Stimulated activated CD8-positive, alpha-beta memory T cell treated with anti-CD3 and anti-CD28 coated beads, Interleukin-12 subunit alpha, Interleukin-12 subunit beta, amount 100 ng/mL, for 1 hour (primary cell): Measurements from ENCODE around the gene SAP130.
"Not testable (repeated sequence)": the region's sequence is repeated elsewhere in the genome, so short reads cannot be mapped to it uniquely, and the experiment has no call there.

Source experiments
- DNase-seq: peaks from one replicate; pipeline ENCODE4 v3.0.0-alpha.2; 2020; ENCODE audit warnings: low read depth

Gene SAP130

DNA sequence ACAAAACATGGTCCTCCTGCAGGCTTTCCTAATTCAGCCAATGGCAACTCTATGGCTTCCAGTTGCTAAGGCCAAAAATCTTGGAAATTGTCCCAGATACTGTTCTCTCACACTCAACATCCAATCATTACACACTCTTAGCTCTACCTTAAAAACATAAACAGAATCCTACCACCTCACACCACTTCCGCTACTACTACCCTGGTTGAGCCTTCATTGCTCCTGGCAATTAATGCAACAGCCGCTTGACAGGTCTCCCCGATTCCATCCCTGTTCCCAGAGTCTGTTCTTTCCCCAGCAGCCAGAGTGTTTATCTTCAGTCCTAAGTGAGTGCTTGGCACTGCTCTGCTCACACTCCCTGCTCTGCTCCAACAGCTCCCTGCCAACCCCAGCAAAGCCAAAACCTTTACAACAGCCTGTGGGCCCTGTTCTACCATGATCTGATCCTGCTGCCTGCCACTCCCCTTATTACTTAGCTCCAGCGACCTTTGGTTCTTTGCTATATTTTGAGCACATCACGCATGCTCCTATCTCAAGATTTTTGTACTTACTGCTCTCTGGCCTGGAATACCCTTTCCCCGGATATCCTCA is 74.6 kb downstream of the SAP130 start:
- no peak for DNase-seq

DNA sequence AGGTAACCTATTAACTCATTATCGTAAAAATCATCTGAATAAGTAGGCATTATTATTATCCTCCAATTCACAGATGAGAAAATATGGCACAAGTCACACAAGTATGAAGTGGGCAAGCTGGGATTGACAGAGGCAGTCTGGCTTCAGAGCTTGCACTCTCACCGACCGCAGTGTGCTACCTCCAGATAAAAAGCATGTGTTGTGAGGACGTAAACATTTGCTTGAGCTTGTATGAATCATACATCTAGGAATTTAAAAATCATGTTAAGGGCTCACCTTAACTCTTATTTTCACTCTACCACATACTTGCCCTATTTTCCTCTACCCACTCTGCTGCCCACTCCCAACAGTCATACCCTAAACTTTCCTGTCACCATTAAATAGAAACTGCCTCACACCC is 76.8 kb downstream of the SAP130 start:
- no peak for DNase-seq

DNA sequence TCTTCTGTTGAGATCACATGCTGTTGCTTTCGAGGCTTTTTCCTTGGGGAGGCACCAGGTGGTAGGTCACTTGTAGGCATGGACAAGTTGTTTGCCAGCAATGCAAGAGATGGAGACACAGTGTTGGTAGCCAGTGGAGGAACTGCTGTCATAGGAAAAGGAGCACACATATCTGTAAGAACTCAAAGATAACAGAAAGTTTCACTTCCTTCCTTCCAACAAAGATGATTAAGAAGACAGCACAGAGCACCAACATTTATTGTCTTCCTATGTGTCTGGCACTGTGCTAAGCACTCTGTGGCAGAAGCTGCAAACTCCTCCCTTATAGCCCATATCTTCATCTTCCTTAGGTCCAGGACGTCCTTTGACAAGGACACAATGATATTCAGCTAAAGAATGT is 77.6 kb downstream of the SAP130 start:
- no peak for DNase-seq

DNA sequence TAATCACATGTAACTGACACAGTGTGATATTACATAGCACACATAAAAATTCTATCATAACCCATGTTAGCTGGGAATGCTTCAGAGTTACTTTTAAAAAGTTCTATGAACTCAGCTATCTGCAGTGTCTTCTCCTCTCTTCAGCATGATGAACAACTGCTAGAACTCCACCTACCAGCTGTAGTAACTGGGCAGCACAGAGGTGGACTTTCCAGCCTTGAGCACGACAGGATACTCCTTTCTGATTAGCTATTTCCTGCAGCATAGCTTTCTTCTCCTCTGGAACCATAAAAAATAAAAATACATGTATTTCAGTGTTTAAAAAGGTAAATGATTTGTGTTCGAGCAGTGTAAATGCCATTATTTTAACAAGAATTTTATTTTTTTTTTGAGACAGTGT is 82.6 kb downstream of the SAP130 start:
- DNase-seq = no peak

DNA sequence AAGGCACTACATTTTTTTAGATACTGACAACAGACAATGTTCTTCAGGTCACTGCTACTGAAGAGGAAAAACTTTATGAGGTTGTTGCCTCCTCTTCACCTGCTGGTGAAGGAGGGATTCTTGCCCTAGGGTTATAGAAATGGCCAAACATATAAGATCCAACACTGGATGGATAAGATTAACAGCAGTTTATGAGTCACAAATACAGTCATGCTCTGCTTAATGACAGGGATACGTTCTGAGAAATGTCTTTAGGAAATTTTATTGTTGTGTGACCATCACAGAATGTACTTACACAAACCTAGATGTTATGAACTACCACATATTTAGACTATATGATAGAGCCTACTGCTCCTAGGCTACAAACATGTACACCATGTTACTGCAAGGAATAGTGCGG is 84.7 kb downstream of the SAP130 start:
- no peak for DNase-seq

DNA sequence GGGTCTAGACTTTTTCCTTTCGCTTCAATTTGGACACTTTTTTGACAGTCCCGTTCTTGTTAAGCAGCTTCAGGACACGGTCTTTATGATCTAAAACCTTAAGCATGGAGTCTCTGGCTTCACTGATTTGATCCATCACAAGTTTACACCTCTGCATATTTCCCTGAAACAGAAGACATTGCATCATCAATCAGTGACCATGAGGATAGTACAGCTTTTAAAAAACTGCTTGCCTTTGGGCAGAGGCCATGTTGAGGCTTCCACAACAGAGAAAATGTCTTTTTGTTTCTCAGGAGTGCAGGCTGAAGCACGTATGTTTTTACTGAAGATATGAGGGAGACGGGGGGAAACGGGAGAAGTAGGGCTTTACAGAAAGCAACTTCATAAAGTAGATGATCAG is 85.9 kb downstream of the SAP130 start:
- DNase-seq = no peak

DNA sequence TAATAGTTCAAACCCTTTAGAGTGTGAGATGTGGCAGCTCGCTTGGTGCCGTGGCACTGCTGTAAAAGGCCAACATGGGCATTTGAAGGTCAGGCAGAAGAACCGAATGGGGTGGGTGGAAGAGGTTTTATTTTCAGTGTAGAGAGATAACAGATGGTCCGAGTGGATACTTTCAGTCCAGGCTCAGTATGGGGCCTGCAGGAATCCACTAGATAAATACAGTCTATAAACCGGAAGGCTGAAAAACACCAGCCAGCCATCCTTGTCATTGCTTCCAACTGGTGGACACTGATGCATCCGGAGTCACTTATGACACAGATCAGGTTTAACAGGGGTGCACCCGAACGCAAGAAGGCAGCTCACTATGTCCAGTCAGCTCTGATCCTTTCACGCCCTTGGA is 86.4 kb downstream of the SAP130 start:
- DNase-seq = no peak

DNA sequence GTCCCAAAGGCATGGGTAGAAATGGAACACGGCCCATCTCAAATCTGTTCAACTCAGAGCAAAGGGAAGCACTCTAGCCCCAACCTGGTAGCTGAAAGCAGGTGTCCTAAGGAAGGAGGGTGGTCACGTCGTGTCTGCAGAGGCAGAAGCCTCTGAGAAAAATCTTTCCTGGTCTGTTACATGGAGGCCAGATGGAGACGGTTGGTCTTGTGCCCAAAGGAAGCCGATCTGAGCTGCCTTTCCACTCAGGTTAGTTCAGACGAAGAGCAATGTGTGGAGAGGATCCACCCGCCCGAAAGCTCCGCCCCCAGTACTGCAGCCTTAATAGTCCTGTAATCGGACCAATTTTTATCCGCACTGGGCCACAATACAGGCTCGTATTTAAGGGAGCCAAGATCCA is 87.2 kb downstream of the SAP130 start:
- no peak for DNase-seq

DNA sequence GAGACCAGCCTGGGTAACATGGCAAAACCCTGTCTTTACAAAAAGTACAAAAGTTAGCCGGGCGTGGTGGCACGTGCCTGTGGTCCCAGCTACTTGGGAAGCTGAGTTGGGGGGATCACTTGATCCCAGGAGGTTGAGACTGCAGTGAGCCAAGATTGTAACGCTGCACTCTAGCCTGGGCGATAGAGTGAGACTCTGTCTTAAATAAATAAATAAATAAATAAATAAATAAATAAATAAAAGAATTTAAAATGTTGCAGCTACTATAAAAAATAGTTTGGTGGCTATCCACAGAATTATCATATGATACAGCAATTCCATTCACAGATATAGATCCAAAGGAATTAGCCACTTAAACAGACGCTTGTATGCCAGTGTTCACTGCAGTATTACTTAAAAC is 92.5 kb downstream of the SAP130 start:
- DNase-seq = no peak

DNA sequence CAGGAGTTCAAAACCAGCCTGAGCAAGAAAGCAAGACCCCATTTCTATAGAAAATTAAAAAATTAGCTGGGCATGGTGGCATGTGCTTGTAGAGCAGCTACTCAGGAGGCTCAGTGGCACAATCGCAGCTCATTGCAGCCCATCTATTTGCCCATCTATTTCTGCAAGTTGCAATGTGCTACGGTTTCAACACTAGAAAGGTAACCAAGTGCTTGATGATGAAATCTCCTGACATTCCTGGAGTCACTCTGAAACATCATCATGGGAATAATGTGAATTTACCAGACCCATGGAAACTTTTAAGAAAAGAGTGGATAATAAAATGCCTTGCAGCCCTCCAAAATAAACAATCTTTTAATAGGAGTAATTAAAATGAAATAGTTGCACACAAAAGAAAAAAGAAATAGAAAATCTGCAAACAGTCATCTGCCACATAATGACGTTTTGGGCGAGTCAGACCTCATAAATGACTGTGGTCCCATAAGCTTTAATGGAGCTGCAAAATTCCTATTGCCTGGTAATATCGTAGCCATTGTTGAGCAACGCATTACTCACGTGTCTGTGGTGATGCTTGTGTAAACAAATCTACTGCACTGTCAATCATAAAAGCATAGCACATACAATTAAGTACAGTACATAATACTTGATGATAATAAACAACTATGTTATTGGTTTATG is 95.5 kb downstream of the SAP130 start:
- no peak for DNase-seq

DNA sequence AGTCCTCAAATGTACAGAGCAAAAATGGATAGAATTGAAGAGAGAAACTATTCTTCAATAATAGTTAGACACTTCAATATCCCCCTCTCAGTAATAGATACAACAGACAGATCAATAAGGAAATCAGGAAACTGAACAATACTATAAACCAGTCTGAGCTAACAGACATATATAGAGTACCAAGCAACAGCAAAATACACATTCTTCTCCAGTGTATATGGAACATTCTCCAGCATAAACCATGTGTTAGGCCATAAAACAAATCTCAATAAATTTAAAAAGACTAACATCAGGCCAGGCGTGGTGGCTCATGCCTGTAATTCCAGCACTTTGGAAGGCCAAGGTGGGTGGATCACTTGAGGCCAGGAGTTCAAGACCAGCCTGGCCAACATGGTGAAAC is 98.4 kb downstream of the SAP130 start:
- DNase-seq = no peak

DNA sequence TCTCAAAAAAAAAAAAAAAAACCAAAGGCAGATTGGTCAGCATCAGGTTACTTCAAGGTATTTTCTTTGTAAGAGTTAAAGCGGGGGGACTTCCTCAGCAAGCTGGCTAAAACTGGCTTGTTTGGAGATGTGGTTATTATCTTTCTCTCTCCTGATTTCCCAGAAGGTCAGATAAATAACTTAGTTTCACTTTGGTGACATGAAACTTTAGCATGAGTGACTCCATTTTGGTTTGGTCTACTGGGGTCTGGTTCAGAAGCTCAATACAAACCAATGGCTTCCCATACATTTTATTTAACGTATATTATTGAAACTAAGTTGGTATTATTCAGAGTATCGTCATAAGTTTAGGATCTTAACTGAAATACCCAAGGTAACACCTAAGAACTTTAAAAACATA is 100.5 kb downstream of the SAP130 start:
- DNase-seq = no peak

DNA sequence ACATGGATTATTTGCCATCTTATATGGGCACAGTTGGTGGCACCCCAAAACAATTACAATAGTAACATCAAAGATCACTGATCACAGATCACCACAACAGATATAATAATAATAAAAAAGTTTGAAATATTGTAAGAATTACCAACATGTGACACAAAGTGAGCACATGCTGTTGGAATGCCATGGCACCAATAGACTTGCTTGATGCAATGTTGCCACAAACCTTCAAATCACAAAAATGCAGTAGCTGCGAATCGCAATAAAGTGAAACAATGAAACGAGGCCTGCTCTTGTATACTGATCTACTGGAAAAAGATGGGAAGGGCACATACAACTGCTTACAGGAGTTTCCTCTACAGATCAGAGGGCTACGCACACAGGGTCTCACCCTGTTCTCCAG is 109.9 kb downstream of the SAP130 start:
- no peak for DNase-seq

DNA sequence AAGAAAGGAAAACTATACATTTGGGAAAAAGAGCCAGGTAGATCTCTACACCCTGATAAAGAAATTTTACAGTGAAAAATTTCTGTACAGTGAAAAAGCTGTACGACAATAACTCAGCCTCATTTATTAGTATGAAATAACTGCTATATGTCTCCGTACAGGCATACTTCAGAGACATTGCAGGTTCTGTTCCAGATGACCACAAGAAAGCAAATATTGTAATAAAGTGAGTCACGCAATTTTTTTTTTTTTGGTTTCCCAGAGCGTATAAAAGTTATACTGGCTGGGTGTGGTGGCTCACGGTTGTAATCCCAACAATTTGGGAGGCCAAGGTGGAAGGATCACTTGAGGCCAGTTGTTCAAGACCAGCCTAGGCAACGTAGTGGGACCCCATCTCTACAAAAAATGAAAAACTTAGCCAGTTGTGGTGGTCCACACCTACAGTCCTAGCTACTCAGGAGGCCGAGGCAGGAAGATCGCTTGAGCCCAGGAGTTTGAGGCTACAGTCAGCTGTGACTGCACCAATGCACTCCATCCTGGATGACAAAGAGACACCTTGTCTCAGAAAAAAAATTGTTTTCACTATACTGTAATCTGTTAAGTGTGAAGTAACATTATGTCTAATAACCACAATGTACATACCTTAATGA is 113.9 kb downstream of the SAP130 start:
- DNase-seq = no peak

DNA sequence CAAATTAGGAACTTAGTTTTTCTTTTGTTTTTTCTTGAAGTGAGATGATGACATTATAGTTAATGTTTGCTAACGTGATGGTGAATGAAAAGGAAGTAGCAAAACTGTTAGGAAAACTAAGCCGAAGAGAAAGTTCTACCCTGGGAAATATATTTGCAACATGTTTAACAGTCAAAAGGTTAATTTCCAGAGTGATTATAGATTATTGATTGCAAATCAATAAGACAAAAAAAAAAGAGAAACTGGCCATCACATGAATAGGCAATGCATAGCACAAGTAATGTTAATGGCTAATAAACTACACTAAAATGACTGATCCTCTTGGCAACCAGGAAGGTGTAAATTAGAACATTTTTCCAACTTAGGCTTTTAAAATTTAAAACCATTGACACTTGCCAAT is 116.1 kb downstream of the SAP130 start:
- DNase-seq = no peak

DNA sequence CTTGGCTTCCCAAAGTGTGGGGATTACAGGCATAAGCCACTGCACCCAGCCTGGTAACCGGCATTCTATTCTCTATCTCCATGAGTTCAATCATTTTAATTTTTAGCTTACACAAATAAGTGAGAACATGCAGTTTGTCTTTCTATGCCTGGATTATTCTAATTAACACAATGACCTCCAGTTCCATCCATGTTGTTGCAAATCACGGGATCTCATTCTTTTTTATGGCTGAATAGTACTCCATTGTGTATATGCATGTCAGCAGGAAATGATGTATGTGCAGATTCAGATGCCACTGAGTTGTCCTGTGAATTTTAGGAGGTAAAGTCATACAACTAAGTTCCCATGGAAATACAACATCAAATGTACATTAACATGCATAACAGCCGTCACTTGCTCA is 117.4 kb downstream of the SAP130 start:
- DNase-seq = no peak

DNA sequence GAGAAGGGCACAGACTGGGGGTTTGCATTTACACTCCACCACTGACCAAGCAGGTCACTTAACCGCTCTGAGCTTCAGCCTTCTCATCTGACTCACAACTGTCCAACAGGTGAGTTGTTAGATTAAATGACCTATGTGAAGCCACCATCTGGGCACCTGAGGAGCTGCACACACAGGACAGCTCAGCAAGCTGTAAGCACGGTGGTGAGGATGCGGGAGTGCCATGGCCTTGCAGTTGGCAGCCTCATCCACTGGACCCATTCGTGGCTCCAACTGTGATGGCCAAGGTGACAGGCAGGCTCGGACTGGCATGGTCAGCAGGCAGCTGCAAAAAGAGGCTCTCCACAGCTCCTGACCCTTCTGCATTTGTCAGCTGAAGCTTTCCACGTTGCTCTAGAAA is 118.8 kb downstream of the SAP130 start:
- DNase-seq = no peak

DNA sequence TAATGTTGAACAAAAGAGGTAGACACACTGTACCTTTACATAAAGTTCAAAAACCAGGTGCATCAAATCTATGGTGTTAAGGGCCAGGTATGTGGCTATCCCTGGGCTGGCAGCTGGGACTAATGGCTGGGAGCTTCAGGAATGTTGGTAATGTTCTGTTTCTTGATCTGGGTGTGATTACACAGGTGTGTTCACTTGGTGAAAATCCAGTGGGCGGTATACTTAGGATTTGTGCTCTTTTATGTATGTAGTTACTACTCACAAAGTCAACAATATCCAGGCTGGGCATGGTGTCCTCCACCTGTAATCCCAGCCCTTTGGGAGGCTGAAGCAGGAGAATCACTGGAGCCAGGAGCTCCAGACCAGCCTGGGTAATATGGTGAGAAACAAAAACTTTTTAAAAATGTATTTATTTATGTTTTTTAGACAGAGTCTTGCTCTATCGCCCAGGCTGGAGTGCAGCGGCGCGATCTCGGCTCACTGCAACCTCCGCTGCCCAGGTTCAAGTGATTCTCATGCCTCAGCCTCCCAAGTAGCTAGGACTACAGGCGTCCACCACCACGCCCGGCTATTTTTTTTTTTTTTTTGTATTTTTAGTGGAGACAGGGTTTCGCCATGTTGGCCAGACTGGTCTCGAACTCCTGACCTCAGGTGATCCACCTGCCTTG is 120.0 kb downstream of the SAP130 start:
- not testable (repeated sequence) for DNase-seq

DNA sequence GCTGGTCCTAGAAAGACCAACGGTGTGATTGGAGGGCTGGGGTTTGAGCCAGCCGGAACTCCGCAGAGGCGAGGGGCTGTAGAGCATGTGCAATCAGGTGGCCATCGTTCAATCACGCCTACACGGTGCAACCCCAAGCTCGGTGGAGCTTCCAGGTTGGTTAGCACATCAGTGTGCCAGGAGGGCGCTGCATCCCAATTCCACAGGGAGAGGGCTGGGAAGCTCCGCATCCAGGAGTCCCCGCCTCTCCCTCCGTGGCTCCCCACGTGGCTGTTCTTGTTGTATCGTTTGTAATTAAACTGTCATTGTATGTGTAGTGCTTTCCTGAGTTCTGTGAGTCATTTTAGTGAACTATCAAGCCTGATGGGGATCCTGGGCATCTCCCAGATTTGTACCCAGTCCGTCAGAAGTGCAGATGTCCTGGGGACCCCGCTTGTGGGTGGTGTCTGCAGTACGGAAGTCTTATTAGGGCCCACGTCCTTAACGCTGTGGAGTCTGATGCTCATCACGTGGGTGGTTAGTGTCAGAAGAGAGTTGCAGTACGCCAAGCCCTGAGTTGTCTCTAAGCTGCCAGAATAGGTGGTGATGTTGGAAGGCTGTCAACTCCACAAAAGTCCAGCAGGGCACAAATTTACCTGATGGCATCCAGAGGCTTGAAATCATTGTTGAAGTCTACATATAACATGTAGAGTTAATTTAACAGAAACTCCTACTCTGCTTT is 121.5 kb downstream of the SAP130 start:
- no peak for DNase-seq

DNA sequence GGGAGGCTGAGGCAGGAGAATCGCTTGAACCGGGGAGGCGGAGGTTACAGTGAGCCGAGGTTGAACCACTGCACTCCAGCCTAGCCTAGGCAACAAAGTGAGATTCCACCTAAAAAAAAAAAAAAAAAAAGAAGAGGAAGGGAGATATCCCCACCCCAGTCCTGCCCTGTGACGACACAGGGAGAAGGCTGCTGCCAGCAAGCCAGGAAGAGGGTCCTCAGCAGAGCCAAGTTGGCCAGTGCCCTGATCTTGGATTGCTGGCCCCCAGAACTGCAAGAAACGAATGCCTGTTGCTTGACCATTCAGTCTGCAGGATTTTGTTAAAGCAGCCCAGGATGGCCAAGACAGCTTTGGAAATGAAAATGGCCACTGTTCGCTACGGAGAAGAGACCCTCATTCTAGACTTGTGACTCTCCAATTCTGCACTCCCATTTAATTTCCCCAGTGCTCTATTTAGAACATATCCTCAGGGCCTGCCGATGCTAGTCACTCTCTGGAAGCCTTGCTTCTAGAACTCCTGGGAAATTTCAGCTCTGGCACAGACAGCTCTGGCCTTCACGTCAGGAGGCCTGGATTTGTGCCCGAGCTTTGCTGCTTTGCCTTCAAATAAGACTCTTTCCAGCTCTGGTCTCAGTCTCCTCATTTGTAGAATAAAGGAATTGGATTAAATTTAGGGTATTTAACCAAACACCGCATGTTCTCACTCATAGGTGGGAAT is 126.4 kb downstream of the SAP130 start:
- no peak for DNase-seq

DNA sequence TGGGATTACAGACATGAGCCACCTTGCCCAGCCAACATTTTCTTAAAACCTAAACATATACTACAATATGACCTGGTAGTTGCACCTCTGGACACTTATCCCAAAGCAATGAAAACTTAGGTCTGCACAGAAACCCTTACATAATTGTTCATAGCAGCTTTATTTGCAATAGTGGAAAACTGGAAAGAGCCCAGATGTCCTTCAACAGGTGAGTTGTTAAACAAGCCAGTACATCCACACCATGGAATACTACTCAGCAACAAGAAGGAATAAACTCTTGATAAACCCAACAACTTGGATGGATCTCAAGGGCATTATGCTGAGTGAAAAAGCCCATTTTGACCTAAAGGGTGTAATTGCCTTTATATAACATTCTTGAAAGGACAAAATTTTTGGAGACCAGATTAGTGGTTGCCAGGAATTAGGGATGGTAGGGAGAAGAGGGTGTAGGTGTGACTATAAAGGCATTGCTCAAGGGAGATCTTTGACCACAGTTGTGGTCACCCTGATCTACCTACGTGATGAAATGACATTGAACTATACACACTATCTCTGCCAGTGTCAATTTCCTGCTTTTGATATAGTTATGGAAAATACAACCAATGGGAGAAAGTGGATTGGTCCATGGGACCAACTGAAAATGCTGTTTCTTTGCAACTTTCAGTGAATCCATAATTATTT is 130.2 kb downstream of the SAP130 start:
- DNase-seq = no peak
